ENCODE measurements around the gene TLR5.

TLR5 gene

GRCh38 chr1:223091896-223092295, 51.2 kb downstream of the TLR5 start:
- no peak overlapping the region for H3K4me3 ChIP-seq (ENCODE audit: severe bottlenecking)
- no peaks in the 10 kb centered on the region for H3K36me3 ChIP-seq (ENCODE audit: low read depth)
- ATAC-seq (ENCODE audit: low read depth), result no peak

GRCh38 chr1:223089250-223089649, 53.8 kb downstream of the TLR5 start:
- no peaks in the 10 kb centered on the region for H3K9me3 ChIP-seq (ENCODE audit: severe bottlenecking)
- H3K27ac ChIP-seq (ENCODE audit: poor library complexity, severe bottlenecking), result no peak overlapping the region
- DNase-seq (ENCODE audit: low spot score) (no peak), ATAC-seq (ENCODE audit: low read depth) (no peak)
- no peaks in the 10 kb centered on the region for H3K36me3 ChIP-seq (ENCODE audit: low read depth)
- no peaks in the 10 kb centered on the region for H3K27me3 ChIP-seq (ENCODE audit: insufficient read depth, poor library complexity, severe bottlenecking)
- TF ChIP-seq CTCF (IDR thresholded peaks at IDR 0.05; ENCODE audit: poor library complexity, severe bottlenecking), result no peak
- no peak overlapping the region for H3K4me3 ChIP-seq (ENCODE audit: severe bottlenecking)
- no peaks in the 10 kb centered on the region for H3K4me1 ChIP-seq (ENCODE audit: insufficient read depth, poor library complexity, severe bottlenecking)

More at GRCh38 chr1:223091896-223092295, 51.2 kb downstream of the TLR5 start:
- no peaks in the 10 kb centered on the region for H3K4me1 ChIP-seq (ENCODE audit: insufficient read depth, poor library complexity, severe bottlenecking)
- H3K27ac ChIP-seq (ENCODE audit: poor library complexity, severe bottlenecking), result no peak overlapping the region
- TF ChIP-seq CTCF (IDR thresholded peaks at IDR 0.05; ENCODE audit: poor library complexity, severe bottlenecking), result no peak
- DNase-seq (ENCODE audit: low spot score), result no peak
- no peaks in the 10 kb centered on the region for H3K9me3 ChIP-seq (ENCODE audit: severe bottlenecking)
- no peaks in the 10 kb centered on the region for H3K27me3 ChIP-seq (ENCODE audit: insufficient read depth, poor library complexity, severe bottlenecking)

GRCh38 chr1:223088713-223089240, 54.3 kb downstream of the TLR5 start:
- no peak overlapping the region for H3K27ac ChIP-seq (ENCODE audit: poor library complexity, severe bottlenecking)
- no peaks in the 10 kb centered on the region for H3K9me3 ChIP-seq (ENCODE audit: severe bottlenecking)
- H3K4me3 ChIP-seq (ENCODE audit: severe bottlenecking), result no peak overlapping the region
- no peak for DNase-seq (ENCODE audit: low spot score)
- H3K27me3 ChIP-seq (ENCODE audit: insufficient read depth, poor library complexity, severe bottlenecking), result no peaks in the 10 kb centered on the region
- no peak for TF ChIP-seq CTCF (IDR thresholded peaks at IDR 0.05; ENCODE audit: poor library complexity, severe bottlenecking)
- ATAC-seq (ENCODE audit: low read depth), result no peak
- H3K4me1 ChIP-seq (ENCODE audit: insufficient read depth, poor library complexity, severe bottlenecking), result no peaks in the 10 kb centered on the region
- no peaks in the 10 kb centered on the region for H3K36me3 ChIP-seq (ENCODE audit: low read depth)

- H3K27ac ChIP-seq (ENCODE audit: poor library complexity, severe bottlenecking), result no peak overlapping the region
- H3K27me3 ChIP-seq (ENCODE audit: insufficient read depth, poor library complexity, severe bottlenecking), result no peaks in the 10 kb centered on the region
- H3K36me3 ChIP-seq (ENCODE audit: low read depth), result no peaks in the 10 kb centered on the region
- no peak for TF ChIP-seq CTCF (IDR thresholded peaks at IDR 0.05; ENCODE audit: poor library complexity, severe bottlenecking)
- DNase-seq (ENCODE audit: low spot score) (no peak), ATAC-seq (ENCODE audit: low read depth) (no peak)
- no peaks in the 10 kb centered on the region for H3K4me1 ChIP-seq (ENCODE audit: insufficient read depth, poor library complexity, severe bottlenecking)
- no peak overlapping the region for H3K4me3 ChIP-seq (ENCODE audit: severe bottlenecking)
- no peaks in the 10 kb centered on the region for H3K9me3 ChIP-seq (ENCODE audit: severe bottlenecking)
Measured at GRCh38 chr1:223087291-223088255, 55.5 kb downstream of the TLR5 start.

GRCh38 chr1:223084464-223084866, 58.6 kb downstream of the TLR5 start:
- no peak for ATAC-seq (ENCODE audit: low read depth)
- Histone ChIP-seq H3K4me1 (ENCODE audit: insufficient read depth, poor library complexity, severe bottlenecking) (no peaks in the 10 kb centered on the region), H3K27ac (ENCODE audit: poor library complexity, severe bottlenecking) (no peak overlapping the region), H3K4me3 (ENCODE audit: severe bottlenecking) (no peak overlapping the region), H3K36me3 (ENCODE audit: low read depth) (no peaks in the 10 kb centered on the region), H3K27me3 (ENCODE audit: insufficient read depth, poor library complexity, severe bottlenecking) (no peaks in the 10 kb centered on the region), H3K9me3 (ENCODE audit: severe bottlenecking) (no peaks in the 10 kb centered on the region)
- DNase-seq (ENCODE audit: low spot score), result no peak
- no peak for TF ChIP-seq CTCF (IDR thresholded peaks at IDR 0.05; ENCODE audit: poor library complexity, severe bottlenecking)
